Lower leg skin (tissue), 4 donors: ENCODE results near the gene FCER1G. TPM values are rescaled to one million over a fixed set of nuclear protein-coding genes. Genes with fewer than 3 reads are reported as not detected.
A peak's percentile ranks its signal among the peaks of the same experiment; 100 is the strongest.

Experiments
- DNase-seq, 2 donors: peaks; one replicate each; pipeline ENCODE4 v3.0.0-alpha.2; 2019; ENCODE audit warnings: low spot score in 2 of 2
- H3K4me3 ChIP-seq: fragments of 200-600 bp; sonication (generic); 2 replicates; pipeline ENCODE4 v1.5.1; 2017; ENCODE audit warnings: mild to moderate bottlenecking, low read depth; ENCODE audit not compliant: poor library complexity, severe bottlenecking
- POLR2A ChIP-seq, 2 donors: fragments of 450-650 bp; IDR thresholded peaks; one replicate each; pipeline ENCODE4 v1.6.1; 2016 to 2017; ENCODE audit warnings: antibody characterized with exemption in 2 of 2, mild to moderate bottlenecking in 1 of 2, moderate library complexity in 1 of 2
- whole genome bisulfite sequencing, 2 donors: methylation state at CpG; one replicate each; pipeline ENCODE4 v1.1.5; 2018; 5-methylcytosine and 5-hydroxymethylcytosine counted together
- intact Hi-C: fragments of 100-400 bp; cut with DNase I; formaldehyde crosslinking; loops from one replicate; pipeline ENCODE4 v1.15.0; 2023; ENCODE audit warnings: low total_unique reads
- total RNA-seq, 4 donors: library from RNA; depleted of rRNA; stranded (reverse); fragments of >200 nt; gene quantifications; one replicate each; pipeline ENCODE4 v1.1.0, GENCODE V29; 2016
- TF ChIP-seq, protein P1 (sequence below), 3 donors: fragments of 450-650 bp; IDR thresholded peaks; one replicate each; pipeline ENCODE4 v1.5.1; 2016; ENCODE audit warnings: antibody characterized with exemption in 3 of 3, mild to moderate bottlenecking in 3 of 3, moderate library complexity in 2 of 3

FCER1G gene
- total RNA-seq, 4 donors from 2014 or later, result 5.0 to 31.9 (median 17.9) TPM

DNA sequence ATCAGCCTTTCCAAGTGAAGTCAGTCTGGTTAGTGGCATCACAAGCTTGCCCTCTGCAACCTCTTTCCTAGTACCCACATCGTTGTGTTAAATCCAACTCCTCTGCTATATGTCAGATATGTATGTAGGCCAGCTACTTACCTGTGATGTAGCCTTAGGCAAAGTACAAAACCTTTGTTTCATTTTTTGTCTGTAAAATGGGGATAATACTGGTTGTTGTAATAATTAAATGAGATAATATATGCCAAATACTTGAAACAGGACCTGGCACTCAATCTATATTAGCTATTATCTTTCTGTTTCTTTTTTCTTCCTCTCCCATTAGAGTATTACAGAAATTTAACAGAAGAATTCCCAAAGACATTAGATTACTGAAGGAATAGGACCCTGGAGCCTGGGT, 44.7 kb downstream of the FCER1G start:
- TF ChIP-seq, protein P1, sequence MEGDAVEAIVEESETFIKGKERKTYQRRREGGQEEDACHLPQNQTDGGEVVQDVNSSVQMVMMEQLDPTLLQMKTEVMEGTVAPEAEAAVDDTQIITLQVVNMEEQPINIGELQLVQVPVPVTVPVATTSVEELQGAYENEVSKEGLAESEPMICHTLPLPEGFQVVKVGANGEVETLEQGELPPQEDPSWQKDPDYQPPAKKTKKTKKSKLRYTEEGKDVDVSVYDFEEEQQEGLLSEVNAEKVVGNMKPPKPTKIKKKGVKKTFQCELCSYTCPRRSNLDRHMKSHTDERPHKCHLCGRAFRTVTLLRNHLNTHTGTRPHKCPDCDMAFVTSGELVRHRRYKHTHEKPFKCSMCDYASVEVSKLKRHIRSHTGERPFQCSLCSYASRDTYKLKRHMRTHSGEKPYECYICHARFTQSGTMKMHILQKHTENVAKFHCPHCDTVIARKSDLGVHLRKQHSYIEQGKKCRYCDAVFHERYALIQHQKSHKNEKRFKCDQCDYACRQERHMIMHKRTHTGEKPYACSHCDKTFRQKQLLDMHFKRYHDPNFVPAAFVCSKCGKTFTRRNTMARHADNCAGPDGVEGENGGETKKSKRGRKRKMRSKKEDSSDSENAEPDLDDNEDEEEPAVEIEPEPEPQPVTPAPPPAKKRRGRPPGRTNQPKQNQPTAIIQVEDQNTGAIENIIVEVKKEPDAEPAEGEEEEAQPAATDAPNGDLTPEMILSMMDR (IDR thresholded peaks at IDR 0.05), result no peak
- TF ChIP-seq POLR2A (IDR thresholded peaks at IDR 0.05), result no peak
- intact Hi-C loops, result no loop called here
- no peak for DNase-seq
- no peak overlapping the region for H3K4me3 ChIP-seq
- WGBS, 2 donors, result 55 to 70% methylated on average over 1 of the region's 1 CpG

DNA sequence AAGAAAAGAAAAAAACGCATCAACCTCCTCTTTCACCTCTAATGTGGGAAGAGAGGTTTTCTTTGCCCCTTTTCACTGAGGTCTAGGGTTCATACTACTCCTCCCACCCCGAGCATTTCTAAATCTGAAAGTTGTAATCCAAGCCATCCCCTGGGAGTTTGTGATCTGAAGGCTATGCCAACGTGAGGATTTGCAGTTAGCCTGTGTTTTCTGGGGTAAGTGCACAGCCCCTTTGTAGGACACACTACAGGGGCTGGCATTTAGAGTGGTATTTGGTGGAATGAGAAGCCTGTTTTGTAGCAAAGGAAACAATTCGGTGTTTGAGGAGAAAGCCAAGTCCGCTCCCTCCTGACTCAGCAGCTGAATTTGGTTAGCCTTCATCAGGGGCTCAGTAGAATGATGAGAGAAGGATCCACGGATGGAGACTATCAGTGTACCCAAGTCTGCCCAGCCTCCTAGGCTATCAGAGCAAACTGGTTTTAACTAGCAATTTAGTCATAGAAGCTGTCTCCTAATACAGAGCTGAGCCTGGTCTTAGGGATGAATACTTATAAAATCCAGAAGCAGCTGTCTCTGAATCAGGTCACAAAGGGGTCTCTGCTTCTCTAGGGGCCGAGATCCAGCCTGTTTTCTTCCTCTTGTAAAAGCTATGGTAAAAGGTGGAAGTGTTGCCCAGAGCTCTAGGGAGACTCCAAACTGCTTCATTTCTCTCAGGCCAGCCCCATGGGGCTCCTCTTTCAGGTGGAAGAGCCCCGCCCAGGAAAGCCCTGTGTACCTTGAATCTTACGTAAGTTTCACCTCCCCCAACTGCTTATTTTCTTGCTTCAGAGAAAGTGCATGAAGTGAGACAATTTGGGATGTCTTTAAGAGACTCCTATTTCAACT, 45.5 kb downstream of the FCER1G start:
- intact Hi-C loops, result no loop called here
- TF ChIP-seq, protein P1 (IDR thresholded peaks at IDR 0.05), result no peak
- TF ChIP-seq POLR2A (IDR thresholded peaks at IDR 0.05), result no peak
- DNase-seq, result peak in 1 of 2 donors; percentile 12
- no peak overlapping the region for H3K4me3 ChIP-seq
- WGBS, 2 donors, result 33 to 39% methylated on average over 9 of the region's 9 CpGs

DNA sequence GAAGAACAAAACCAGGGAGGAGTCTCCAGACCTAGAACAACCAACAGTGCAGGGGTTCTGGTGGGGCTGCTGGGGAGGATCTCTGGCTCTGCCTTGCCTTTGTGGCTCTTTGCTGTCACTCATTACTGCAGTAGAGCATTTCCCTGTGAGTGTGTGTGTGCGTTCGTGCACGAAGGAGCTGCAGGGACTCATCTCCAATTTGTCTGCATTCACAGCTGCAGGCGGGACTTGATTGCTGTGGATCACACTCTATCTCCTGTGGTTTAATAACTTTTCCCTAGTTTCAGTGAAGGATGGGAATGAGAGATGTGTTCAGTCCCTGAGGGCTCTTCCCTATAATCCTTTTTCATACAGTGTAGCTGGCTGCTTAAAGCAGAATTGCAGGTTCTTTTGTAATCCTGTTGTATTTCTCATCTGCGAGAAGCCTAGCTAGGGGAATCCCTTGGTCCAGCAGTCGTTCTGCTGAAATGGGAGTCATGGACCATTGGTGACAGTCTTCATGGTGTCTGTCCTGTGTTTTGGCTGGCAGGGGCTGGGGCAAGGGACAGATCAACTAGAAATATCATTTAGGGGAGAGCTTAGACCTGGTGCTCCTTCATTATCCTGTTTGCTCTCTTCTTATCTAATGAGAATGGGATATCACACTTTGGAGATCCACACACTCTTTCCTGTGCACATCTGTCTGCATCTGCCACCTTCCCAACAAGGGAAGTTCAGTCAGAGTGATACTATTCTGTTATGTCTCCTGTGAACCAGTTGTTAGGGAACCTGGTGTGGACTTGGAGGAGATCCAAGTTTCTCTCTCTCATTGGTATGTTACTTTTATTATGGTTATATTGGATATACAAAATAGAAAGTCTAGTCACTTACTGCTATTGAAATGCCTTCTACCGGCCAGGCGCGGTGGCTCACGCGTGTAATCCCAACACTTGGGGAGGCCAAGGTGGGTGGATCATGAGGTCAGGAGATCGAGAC, 46.5 kb downstream of the FCER1G start:
- intact Hi-C loops, result no loop called here
- 58% methylated on average over 12 of the region's 12 CpGs for WGBS, 2 donors
- TF ChIP-seq POLR2A (IDR thresholded peaks at IDR 0.05), result no peak
- TF ChIP-seq, protein P1 (IDR thresholded peaks at IDR 0.05), result no peak
- peak in 1 of 2 donors; percentile 31 for DNase-seq
- H3K4me3 ChIP-seq, result no peak overlapping the region

DNA sequence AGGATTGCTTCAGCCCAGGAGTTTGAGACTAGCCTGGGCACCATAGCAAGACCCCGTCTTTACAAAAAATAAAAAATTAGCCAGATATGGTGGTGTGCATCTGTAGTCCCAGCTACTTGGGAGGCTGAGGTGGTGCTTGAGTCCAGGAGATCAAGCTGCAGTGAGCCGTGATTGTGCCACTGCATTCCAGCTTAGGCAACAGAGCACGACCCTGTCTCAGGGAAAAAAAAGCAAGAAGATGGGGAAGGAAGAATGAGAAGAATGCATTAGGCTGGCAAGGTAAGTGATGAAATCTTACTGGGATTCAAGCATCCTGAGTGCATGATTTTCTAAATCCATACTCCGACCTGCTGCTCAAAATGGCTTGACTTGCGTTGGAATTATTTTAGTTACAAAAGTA, 50.2 kb downstream of the FCER1G start:
- TF ChIP-seq, protein P1 (IDR thresholded peaks at IDR 0.05), result no peak
- no peak for TF ChIP-seq POLR2A (IDR thresholded peaks at IDR 0.05)
- H3K4me3 ChIP-seq, result no peak overlapping the region
- 80 to 81% methylated on average over 5 of the region's 5 CpGs for WGBS, 2 donors
- intact Hi-C loops, result no loop called here
- DNase-seq, result peak in 1 of 2 donors; percentile 28

DNA sequence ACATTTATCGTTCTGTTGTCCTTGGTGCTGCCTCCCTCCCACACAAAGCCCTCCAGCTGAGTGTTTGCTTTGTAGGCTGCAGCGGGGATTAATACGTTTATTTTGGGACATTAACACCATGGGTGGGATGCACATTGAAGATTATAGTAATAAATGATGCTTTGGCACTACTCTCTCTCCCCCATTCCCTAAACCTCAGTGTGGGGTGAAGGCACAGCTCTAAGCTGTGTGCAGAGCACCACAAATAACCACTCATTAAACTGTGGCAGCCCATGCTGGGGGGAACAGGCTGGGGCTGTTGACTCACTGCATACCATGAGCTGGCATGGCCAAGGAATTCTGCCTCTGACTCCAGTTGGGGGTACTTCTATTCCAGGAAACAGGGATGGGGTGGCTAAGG, 51.1 kb downstream of the FCER1G start:
- TF ChIP-seq POLR2A (IDR thresholded peaks at IDR 0.05), result no peak
- TF ChIP-seq, protein P1 (IDR thresholded peaks at IDR 0.05), result no peak
- DNase-seq, result no peak
- intact Hi-C loops, result no loop called here
- 69 to 72% methylated on average over 3 of the region's 3 CpGs for WGBS, 2 donors
- no peak overlapping the region for H3K4me3 ChIP-seq
